HTR-8/SVneo (cell line): ENCODE results near the gene SLC10A7.

Experiments used
- DNase-seq: peaks from one replicate; pipeline ENCODE4 v3.0.0; 2011; ENCODE audit warnings: low spot score, mixed read lengths; ENCODE audit not compliant: insufficient read length
- FAIRE-seq: peaks from 2 replicates; lab custom pipeline; 2011; peaks lifted over from hg19 to GRCh38; lab: Jason Lieb, UNC

The SLC10A7 gene

DNA sequence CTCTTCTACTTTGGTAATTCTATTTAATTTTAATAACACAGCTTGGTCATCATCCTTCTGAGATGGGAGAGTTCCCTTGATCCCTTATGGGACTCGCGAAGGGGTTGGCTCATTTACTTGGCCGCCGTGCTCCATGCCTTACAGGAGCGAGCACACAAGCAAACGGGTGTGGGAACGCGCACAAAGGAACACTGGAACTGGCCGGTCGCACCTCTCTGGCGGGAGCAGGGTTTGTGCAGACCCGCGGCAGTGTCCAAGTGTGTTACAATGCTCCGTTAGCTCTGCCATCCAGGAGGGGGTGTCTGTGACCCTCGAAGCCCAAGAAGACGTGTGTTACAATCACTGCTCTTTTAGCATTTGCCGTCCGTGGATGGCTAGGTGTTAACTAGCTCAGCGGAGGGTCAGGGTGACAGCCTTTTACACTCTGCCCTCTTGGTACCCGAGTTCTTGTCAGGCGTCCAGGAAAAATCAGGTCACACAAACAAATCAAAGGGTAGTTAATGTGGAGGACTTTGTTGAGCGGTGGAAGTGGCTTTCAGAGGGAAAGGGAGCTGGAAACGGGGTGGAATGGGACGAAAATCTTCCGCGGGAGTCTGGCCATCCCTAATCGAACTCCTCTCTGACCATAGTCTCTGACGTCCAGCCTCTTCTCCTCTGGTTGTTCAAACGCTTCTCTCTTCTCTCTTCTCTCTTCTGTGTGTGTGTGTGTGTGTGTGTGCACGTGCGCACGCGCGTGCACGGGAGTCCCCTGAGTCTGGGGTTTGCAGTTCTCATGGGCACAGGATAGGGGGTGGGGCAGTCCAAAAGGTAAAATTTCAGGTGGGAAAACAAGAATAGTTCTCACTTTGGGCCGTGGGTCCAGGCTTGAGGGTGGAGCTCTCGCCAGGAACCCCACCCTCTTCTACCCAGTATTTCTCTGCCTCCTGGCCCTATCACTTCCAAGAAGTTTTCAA is 76.3 kb downstream of the SLC10A7 start:
- no peak for DNase-seq
- no peak for FAIRE-seq

DNA sequence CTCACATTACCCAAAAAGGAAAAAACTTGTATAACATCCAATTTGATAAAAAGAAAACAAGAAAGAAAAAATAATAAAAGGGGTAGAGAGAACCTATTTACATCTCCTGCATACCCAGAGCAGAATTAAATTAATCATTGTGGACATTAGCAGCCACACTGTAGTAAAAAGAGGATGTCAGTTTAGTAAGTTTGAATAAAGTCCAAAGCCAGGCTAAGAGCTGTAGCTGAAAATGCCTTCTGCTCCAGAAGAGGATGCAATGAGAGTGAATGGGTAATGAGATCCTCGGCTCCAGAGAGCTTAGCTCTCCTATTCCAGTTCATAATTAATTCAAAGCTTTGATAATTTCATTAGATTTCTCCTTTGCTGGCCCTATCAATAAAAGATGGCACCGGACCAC is 78.2 kb downstream of the SLC10A7 start:
- DNase-seq = no peak
- FAIRE-seq = no peak

DNA sequence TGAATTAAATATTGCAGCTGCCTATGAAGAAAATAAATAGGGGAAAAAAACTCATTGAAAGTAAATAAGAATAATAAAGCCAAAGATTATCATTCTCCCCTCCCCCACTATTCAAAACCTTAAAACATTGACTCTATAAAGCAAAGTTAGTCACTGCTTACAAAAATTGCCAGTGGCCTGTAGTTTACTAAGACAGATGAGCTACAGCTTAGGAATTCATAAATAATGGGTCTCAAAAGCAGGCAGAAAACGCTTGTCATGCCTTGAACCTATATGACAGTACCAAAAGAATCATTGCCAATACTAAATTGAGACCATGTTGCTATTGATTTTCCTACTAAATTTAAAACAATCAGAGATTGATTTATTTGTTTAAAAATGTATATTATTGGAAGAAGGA is 78.9 kb downstream of the SLC10A7 start:
- DNase-seq = peak; percentile 5
- no peak for FAIRE-seq

DNA sequence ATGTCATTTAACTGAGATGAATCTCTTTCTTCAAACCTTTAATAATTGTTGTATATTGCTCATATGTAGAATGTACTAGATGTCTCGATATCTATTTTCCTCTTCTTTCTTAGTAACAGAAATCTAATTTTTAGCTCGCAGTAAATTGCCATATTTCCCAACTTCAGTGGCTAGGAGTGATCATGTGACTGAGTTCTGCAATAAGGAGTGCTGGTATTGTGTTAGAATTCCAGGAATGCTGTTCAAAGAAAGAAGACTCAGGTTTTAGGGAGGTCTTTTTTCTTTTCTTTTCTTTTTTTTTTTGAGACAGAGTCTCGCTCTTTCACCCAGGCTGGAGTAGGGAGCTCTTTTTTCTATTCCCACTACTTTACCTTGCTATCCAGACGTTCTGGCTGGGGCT is 81.7 kb downstream of the SLC10A7 start:
- no peak for FAIRE-seq
- no peak for DNase-seq

DNA sequence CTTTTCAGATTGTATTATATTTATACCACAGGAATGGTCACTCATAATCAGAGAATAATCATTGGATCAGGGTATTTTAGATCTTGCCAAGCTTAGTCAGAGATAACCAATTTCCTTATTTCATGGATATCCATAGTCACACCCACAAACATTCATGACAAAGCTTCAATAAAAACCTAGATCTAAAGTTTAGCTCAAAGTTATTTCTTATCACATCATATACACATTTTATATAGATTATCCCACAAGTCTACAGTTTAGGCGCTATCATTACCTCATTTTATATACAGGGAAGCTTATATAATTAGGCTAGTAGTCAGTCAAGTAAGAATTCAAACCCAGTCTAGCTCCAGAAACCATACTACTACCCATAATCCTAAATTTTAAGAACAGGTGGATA is 82.3 kb downstream of the SLC10A7 start:
- FAIRE-seq (no peak), DNase-seq (no peak)

DNA sequence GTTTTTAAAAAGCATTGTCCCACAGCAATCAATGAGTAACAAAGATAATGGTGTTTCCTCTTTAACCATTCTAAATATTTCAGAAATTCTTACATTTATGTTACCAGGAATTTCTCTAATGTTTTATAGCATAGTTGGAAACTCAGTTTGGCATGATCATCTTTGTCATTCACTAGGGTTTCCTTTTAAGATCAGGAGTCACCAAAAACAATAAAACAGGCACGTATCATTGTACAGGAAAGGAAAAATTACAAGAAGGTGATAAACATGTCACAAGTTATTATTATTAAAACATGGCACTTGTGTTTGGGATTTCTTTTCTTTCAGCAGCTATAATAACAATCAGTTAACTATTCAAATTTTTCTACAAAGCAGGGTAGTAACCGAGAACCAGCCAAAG is 84.0 kb downstream of the SLC10A7 start:
- FAIRE-seq (no peak), DNase-seq (no peak)

DNA sequence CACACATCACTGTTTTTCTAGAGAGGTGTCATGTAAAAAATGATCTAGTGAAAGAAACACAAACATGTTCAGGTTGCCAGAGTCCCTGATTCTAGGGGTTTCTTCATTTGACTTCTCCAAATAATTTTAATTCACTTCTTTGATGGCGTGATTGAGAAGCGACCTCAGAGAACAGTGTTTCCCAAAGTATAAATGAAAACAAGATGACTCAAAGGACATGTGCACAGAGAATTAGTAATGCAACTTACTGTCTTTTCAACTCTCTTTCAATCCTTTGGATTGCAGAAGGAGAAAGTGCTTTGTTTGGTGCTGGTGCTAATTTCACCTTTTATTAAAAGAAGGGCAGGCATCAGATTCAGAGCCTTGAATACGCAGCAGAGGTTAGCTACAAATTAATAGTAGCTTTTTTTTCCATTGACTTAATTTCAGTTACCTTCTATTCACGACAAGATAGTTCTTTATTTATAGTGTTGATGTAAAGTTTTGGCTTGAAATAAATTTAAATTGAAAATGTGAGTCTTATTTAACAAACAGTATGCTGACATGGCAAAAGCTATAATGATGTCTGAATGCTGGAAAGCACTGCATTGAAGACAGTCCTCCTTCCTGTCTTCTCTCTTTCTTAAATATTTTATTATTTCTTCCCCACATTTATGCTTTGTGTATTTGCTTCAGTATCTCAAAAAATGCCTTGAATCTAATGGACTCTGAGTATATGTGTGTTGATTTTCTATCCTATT is 85.1 kb downstream of the SLC10A7 start:
- FAIRE-seq (no peak), DNase-seq (no peak)

DNA sequence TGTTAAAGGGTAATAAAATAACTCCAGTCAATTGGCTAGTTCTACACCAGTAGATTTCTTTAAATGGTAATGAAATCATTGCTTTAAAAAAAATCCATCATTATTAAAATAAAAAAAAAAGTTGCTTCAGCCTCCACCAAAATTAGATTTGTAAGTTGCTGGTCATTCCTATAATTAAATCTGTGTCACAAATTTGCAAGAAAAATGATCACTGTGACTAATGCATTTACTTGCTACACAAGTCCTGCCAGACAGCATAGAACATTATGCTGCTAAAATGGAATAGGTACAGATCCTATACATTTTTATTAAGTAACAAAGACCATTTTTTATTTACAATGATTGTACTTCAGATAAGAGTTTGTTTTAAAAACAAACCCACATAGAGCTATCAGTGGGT is 85.8 kb downstream of the SLC10A7 start:
- no peak for FAIRE-seq
- DNase-seq = no peak

DNA sequence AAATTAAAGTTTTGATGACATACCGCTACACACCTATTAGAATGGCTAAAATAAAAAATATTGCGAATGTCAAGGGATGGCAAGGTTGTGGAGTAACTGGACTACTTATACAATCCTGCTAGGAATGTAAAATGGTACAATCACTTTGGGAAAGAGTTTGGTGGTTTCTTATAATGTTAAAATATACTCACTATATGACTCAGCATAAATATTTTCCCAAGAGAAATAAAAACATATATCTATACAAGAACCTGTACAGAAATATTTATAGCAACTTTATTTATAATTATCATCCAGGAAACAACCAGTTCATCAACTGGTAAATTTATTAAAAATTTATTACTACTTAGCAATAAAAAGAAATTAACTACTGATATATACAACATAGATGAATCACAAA is 89.7 kb downstream of the SLC10A7 start:
- DNase-seq = no peak
- FAIRE-seq = no peak

DNA sequence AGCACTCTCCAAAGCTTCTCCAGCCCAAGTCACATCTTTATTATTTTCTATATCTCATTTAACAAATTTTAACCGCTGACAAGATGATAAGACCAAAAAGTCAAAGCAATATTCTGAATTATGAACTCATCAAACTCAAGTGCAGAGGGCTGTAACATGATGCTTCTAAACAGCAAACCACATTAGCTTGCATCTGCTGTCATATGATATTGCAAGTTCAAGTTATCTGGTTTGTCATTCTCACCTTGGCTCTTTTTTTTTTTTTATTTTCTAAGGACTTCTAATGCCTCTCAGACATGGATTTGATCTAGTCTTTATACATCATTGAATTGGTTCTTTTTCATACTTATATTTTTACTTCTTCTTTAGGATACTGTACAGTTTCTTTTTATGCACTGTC is 93.4 kb downstream of the SLC10A7 start:
- DNase-seq (no peak), FAIRE-seq (no peak)

DNA sequence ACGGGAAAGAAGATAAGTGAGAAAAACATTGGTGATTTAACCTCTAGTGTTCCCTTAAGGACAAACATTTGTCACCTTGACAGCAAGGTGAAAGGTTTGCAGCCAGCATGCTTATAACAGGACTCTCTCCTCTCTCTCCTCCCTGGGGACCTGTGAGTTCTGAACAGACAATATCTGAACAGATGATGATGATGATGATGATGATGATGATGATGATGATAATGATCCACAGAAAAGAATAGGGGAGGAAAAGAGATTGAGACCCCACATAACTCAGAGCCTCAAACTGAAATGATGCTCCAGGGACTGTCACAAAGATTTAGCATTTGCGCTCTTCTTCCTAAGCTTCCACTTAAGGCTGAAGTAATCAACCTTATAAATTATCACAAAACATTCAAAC is 103.9 kb downstream of the SLC10A7 start:
- DNase-seq (no peak), FAIRE-seq (no peak)

DNA sequence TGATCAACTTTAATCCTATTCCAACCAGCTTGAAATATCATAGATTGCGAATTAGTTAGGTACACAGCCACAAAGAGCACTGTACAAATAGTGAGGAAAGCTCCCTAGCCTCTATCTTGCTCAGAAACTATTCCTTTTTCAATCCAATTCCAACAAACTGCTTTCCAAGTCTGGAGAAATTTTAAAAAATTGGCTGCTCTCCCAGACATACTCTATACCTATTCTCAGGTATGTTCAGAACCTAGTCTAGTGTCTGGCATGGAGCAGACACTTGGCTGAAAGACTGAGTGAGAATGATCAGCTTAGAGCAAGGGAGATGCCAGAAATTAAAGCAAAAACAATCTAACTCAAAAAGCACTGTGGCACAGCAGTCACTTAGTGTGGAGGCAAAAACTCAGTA is 105.9 kb downstream of the SLC10A7 start:
- DNase-seq (no peak), FAIRE-seq (no peak)

DNA sequence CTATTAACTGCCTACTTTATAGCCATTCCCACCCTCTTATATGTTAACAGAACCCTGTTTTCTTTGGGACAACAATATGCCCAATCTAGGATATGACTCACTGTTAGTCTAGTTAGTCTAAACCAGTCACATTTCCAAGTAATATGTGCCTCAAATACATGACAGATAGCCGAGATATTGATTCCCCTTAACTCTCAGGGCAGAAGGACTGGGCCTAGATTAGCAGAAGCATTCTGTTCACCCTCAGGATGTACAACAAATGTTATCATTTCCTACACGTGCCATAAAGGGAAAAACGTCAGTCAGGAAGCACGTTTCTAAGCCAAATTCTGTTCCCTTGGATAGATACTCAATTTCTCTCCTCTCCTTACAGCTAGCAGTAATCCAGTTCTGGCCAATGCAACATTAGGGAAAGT is 114.1 kb downstream of the SLC10A7 start:
- FAIRE-seq (no peak), DNase-seq (no peak)

DNA sequence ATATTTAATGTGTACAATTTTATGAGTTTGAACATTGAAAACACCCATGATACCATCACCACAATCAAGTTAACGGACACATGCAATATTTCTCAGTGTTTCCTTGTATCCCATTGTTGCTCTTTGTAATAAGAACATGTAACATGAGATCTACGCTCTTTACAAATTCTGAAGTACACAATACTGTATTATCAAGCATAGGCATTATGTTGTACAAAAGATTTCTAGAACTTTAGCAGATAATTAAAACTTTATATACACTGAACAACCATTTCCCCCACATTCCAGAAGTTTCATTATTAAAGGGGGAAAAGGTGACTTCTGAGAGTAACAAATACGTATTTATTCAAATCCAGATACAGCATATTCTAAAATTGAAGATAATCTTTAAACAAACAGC is 114.5 kb downstream of the SLC10A7 start:
- FAIRE-seq (no peak), DNase-seq (no peak)

DNA sequence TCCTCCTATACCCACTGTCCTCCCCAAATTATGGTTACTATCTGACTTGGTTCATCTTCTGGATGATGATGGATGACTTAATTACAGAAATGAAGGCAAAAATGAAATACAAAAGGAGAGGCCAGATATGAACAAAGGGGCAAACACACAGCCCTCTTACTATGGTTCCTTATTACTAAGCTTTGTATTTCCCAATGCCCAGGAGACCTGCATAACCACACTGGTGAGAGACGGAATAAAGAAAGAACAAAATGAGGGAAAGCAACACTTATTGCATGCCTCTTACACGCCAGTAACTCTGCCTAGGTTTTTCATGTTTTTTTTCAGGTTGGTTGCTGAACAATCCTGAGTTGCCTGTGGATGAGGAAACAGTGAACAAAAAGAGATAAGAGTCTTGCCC is 120.5 kb downstream of the SLC10A7 start:
- FAIRE-seq = no peak
- no peak for DNase-seq

DNA sequence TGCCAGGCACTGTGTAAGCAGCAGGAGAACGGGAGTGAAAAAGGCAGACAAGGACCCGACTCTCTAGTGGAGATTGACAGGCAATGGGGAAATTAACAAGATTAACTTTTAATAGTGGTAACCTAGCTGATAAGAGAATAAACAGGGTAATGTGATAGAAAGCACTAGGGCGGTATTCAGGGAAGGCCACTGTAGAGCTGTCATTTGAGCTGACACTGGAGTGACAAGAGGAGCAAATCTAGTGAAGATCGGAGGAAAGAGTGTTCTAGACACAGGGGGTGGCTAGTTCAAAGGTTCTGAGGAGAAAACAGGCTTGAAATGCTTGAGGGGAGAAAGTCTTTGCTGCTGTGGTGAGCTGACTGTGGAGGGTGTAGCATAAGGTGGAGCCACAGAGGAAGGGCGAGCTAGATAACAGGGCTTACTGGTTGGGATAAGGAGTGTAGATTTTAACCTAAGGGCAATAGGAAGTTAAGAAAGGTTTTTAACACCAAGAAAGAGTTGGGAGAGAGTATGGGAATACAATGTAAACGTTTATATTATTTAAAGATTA is 122.8 kb downstream of the SLC10A7 start:
- no peak for FAIRE-seq
- DNase-seq = no peak

DNA sequence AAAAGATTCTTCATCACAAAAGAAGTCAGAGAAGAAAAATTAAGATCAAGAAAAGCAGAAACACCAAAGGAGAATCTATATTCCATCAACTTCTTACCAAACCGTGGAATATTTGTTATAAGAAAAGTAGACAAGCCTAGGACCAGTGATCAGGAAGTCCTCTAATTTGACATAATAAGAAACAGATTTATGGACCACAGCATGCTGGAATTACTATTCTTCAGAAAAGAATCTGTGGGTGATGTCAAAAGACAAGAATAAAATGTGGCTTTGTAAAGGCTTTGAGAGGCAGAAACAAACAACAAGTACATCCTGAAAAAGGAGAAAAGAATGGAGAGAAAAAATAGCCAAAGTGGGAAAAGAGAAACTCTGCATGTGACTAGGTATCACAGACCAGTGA is 123.3 kb downstream of the SLC10A7 start:
- DNase-seq (no peak), FAIRE-seq (no peak)

DNA sequence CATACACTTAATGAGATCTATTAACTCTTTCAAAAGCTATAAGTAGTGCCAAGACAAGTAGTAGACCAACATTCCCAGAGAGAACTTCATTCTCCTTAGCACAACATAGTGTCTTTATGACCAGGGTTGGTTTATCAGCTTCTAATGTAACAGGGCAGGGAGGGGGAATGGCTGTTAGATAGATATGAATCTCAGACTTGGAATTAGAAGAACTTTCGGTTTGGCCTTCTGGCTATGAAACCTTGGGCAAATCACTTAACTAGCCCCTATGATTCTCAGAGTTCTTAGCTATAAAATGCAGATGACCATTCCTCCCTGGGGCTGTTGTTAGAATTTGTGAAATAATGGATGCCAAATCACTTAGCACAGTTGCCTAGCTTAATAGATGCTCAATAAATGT is 132.2 kb downstream of the SLC10A7 start:
- DNase-seq (no peak), FAIRE-seq (no peak)

DNA sequence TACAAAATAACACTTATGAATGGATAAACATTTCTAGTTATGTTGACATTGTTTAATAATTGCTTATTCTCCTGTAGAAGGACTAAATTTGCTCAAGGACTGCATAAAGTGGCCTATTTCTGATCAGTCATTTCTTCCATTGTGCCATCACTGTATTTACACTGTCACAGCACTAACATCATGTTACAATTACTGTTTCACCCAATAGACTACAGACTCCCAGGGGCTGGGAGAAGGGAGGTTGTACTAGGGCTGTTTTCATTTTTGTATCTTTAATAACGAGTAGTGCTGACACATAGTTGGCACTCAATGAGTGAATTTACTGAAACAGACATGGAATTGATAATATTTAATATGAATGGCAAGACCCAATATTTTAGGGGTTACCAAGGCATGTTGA is 139.5 kb downstream of the SLC10A7 start:
- DNase-seq = no peak

DNA sequence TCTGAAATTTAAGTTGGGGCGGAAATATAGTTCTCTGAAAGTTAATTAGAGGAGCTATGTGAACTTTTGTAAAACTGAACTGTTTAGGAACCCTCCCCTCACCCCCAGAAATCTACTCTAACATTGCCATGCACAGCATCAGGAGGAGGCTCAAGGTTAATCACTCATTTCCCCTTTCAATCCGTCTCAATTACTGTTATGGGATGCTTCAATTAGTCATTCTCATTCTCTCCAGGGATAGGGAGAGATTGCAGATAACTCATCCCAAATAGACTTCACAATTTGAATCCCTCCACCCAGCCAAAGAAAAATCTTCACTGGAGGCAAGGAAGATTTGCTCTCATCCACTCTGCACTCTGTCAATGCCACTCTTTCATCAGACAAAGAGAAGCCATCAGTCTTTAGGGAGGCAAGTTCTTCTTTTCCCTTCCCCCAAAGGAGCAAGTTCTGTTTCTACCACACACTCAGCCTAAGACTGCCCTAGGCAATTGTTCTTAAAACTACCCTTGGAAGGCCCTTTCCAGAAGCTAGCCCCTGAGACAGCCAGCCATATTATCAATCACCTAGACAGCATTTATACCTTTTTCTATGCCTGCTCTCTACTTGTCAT is 140.4 kb downstream of the SLC10A7 start:
- DNase-seq (no peak), FAIRE-seq (no peak)

More for the DNA sequence above, 139.5 kb downstream of the SLC10A7 start:
- FAIRE-seq = no peak

DNA sequence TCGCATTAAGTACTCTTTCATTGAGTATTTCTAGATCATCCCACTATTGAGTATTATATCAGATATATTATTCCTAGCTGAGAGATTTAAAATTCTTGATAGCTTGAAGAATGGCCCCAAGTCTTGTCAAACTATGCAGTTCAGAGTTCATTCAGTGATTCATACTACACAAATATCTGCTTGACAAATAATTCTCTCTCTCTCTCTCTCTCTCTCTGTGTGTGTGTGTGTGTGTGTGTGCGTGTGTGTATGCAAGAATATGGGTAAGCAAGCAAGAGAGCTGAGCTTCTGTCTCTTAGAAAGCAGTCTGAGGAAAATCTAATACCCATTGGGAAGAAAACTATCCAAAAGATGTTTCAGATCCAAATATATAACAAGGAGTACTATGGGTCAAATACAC is 142.0 kb downstream of the SLC10A7 start:
- no peak for DNase-seq
- FAIRE-seq = no peak
